Ascending aorta (tissue), 2 donors: ENCODE results near the gene TTC7B. TPM values are rescaled to one million over a fixed set of nuclear protein-coding genes. Genes with fewer than 3 reads are reported as not detected.
A peak's percentile ranks its signal among the peaks of the same experiment; 100 is the strongest.

Experiments
- DNase-seq, 2 donors: peaks; one replicate each; pipeline ENCODE4 v3.0.0-alpha.2; 2019; ENCODE audit warnings: low spot score in 2 of 2
- H3K27ac ChIP-seq, 2 donors: fragments of 200-600 bp; sonication (generic); one replicate each; pipeline ENCODE4 v1.5.1; 2016 to 2017; ENCODE audit warnings: mild to moderate bottlenecking in 1 of 2
- H3K27me3 ChIP-seq: fragments of 200-600 bp; sonication (generic); one replicate; pipeline ENCODE4 v1.5.1; 2017
- H3K36me3 ChIP-seq, 2 donors: fragments of 200-600 bp; sonication (generic); one replicate each; pipeline ENCODE4 v1.5.1; 2016
- H3K4me1 ChIP-seq, 2 donors: fragments of 200-600 bp; sonication (generic); one replicate each; pipeline ENCODE4 v1.5.1; 2016 to 2017; ENCODE audit warnings: mild to moderate bottlenecking in 1 of 2
- H3K4me3 ChIP-seq, 2 donors: fragments of 200-600 bp; sonication (generic); one replicate each; pipeline ENCODE4 v1.5.1; 2016 to 2017; ENCODE audit warnings: mild to moderate bottlenecking in 1 of 2
- H3K9me3 ChIP-seq, 2 donors: fragments of 200-600 bp; sonication (generic); one replicate each; pipeline ENCODE4 v1.5.1; 2016
- intact Hi-C: fragments of 100-400 bp; cut with DNase I; formaldehyde crosslinking; loops from one replicate; pipeline ENCODE4 v1.15.1; 2023
- total RNA-seq: library from RNA; depleted of rRNA; stranded (reverse); fragments of >200 nt; gene quantifications from one replicate; pipeline ENCODE4 v1.1.0, GENCODE V29; 2016
- TF ChIP-seq, protein P1 (sequence below), 3 experiments: fragments of 200-600 bp in 2 of 3; fragments of 450-650 bp in 1 of 3; sonication (generic) in 2 of 3; IDR thresholded peaks; one replicate each; pipeline ENCODE4 v1.5.1; 2016 to 2019; ENCODE audit warnings: antibody characterized with exemption in 3 of 3, mild to moderate bottlenecking in 1 of 3, moderate library complexity in 1 of 3

The TTC7B gene
- total RNA-seq, 1 donor from 2014 or later, result 18.5 TPM

DNA sequence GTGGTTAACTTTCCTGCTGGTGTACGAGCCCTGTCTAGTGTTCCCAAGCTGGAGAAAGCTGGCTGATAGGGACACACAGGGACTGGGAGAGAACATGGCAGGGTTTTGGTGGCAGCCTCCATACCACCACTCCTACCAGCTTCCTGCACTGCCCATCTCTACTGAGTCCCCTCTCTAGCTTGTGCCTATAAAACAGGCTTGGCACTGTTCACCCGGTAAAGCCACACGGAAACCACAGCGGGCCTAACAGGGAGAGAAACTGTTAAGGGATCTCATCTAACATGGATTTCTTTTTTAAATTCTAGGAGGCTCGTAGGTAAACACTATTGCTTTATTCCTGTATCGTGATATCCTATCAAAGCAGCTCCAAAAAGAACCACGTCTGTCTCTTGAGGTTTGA lies 204.7 kb downstream of the TTC7B start:
- TF ChIP-seq, protein P1, sequence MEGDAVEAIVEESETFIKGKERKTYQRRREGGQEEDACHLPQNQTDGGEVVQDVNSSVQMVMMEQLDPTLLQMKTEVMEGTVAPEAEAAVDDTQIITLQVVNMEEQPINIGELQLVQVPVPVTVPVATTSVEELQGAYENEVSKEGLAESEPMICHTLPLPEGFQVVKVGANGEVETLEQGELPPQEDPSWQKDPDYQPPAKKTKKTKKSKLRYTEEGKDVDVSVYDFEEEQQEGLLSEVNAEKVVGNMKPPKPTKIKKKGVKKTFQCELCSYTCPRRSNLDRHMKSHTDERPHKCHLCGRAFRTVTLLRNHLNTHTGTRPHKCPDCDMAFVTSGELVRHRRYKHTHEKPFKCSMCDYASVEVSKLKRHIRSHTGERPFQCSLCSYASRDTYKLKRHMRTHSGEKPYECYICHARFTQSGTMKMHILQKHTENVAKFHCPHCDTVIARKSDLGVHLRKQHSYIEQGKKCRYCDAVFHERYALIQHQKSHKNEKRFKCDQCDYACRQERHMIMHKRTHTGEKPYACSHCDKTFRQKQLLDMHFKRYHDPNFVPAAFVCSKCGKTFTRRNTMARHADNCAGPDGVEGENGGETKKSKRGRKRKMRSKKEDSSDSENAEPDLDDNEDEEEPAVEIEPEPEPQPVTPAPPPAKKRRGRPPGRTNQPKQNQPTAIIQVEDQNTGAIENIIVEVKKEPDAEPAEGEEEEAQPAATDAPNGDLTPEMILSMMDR (IDR thresholded peaks at IDR 0.05), result no peak
- no peak overlapping the region for H3K4me3 ChIP-seq
- H3K4me1 ChIP-seq, result peaks cover 3 to 11% of the 10 kb centered on the region in 2 donors
- H3K36me3 ChIP-seq, result no peaks in the 10 kb centered on the region
- peak in 1 of 2 donors; percentile 24 for DNase-seq
- H3K27me3 ChIP-seq, result no peaks in the 10 kb centered on the region
- H3K27ac ChIP-seq, result no peak overlapping the region
- H3K9me3 ChIP-seq, result no peaks in the 10 kb centered on the region
- intact Hi-C loops, result no loop called here

DNA sequence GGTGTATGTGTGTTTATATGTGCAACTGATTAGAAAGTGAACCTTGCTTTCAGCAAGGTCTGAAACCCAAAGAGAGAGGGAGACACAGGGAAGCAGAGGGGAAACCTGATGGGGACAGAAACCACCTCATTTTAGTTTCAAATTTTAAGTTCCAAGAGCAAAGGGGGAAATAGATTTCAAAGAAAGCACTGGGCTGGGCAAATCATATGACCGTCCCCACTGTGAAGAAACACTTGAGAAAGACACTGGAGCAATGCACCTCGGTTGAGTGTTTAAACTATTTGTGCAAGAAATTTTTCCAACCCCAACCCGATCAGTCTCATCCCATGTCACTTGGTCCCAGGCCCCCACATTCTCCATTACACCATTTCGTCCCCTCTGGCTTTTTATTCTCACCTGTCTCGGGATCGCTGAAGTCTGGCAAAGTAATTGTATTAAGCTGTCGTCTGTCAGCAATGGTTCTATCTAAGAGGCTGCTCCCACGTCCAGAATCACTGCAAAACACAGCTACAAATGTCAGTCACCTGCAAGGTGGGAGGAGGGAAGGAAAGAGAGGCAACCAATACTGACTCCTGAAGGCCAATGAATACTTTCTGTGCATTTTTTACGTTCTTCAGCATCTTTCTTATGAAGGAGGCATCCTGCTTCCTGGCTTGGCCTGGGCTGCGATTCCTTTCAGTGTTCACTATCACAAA lies 205.7 kb downstream of the TTC7B start:
- Histone ChIP-seq H3K36me3 (no peaks in the 10 kb centered on the region), H3K4me3 (no peak overlapping the region), H3K27me3 (no peaks in the 10 kb centered on the region), H3K9me3 (no peaks in the 10 kb centered on the region), H3K4me1 (peaks cover 3 to 6% of the 10 kb centered on the region in 2 donors), H3K27ac (no peak overlapping the region)
- intact Hi-C loops, result no loop called here
- TF ChIP-seq, protein P1 (IDR thresholded peaks at IDR 0.05), result no peak
- DNase-seq, result no peak

DNA sequence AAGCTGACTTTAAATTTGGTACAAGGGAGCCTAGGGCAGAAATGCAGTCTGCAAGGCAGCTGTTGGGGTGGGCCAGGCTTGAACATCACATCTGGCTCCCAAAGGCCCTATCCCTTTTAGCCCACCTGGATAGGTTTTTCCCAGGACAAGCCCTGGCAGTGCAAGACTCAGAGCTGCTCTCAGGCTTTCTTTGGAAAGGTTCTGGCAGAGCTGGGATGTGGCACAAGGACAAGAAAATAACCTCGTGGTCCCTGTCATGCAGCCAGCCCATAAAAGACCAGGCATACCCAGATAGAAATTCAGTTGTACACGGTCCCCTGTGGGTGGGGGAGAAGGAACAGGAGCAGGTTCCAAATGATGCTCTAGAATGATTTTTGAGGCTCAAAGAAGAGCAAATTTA lies 206.9 kb downstream of the TTC7B start:
- intact Hi-C loops, result no loop called here
- Histone ChIP-seq H3K27ac (peak overlapping the region; percentile 8 to 24), H3K36me3 (no peaks in the 10 kb centered on the region), H3K4me3 (no peak overlapping the region), H3K9me3 (no peaks in the 10 kb centered on the region), H3K27me3 (no peaks in the 10 kb centered on the region), H3K4me1 (peaks cover 3 to 5% of the 10 kb centered on the region in 2 donors)
- no peak for DNase-seq
- TF ChIP-seq, protein P1 (IDR thresholded peaks at IDR 0.05), result no peak

DNA sequence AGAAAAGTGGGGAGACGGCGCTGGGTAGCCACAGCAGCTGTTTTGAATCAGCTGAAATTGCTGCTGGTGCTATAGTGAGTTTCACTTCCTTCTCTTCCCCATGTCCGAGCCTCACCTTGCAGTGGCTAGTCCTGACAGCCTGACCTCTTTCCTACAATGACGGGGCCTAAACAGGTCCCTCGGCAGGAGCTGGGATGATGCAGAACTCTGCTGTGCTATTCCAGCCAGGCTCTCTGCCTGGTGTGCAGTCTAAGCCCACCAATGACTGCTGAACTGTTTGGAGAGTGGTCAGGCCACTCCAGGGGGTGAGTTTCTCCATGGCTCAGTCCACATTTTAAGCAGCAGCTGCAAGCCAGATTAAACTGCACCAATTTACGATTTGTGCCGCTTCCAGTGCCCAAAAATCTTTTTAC lies 207.3 kb downstream of the TTC7B start:
- intact Hi-C loops, result no loop called here
- H3K27ac ChIP-seq, result peak overlapping the region; percentile 8 to 24
- H3K4me1 ChIP-seq, result peaks cover 3 to 5% of the 10 kb centered on the region in 2 donors

DNA sequence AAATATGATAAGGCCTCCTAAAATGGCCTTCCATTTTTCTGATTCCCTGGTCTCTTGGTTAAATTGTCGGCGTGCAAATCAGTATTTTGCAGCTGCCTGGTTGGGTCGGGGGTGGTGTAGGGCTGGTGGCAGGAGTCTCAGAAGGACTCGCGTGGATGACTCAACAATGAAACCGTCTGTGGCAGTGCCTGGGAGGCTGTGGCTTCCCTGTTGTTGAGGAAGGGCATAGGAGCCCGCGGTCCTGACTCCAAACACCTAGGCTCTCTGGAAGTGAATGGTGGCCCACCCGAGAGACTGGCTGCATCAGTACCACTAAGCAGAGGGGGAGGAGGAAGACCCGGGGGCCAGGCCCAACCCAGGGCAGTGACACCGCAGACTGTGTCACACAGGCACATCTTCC lies 207.9 kb downstream of the TTC7B start:
- Histone ChIP-seq H3K27ac (peak overlapping the region in 1 of 2 donors; percentile 8), H3K36me3 (no peaks in the 10 kb centered on the region), H3K4me3 (no peak overlapping the region), H3K27me3 (no peaks in the 10 kb centered on the region), H3K9me3 (no peaks in the 10 kb centered on the region), H3K4me1 (peaks cover 3 to 5% of the 10 kb centered on the region in 2 donors)
- no peak for DNase-seq
- TF ChIP-seq, protein P1 (IDR thresholded peaks at IDR 0.05), result no peak
- intact Hi-C loops, result no loop called here

More for the DNA sequence above, 207.3 kb downstream of the TTC7B start:
- TF ChIP-seq, protein P1 (IDR thresholded peaks at IDR 0.05), result no peak
- no peaks in the 10 kb centered on the region for H3K27me3 ChIP-seq
- no peaks in the 10 kb centered on the region for H3K36me3 ChIP-seq
- DNase-seq, result no peak
- no peaks in the 10 kb centered on the region for H3K9me3 ChIP-seq
- no peak overlapping the region for H3K4me3 ChIP-seq
